ENCODE results near the gene DNAH17.

- TF ChIP-seq CTCF (IDR thresholded peaks at IDR 0.05): no peak
- TF ChIP-seq EZH2 (IDR thresholded peaks at IDR 0.05): no peak
- TF ChIP-seq EZH2phosphoT487 (IDR thresholded peaks at IDR 0.05): no peak
Measured at GRCh38 chr17:78417531-78417909, 159.7 kb downstream of the DNAH17 start.
